HepG2 (cell line): ENCODE measurements around the gene DAB1. TPM values are rescaled to one million over a fixed set of nuclear protein-coding genes. Genes with fewer than 3 reads are reported as not detected.

Experiments used
- ATAC-seq: fragments of 200-7000 bp; cut with Tn5 transposase; 3 replicates; pipeline ENCODE4 v1.9.1; 2020; ENCODE audit warnings: mild to moderate bottlenecking, moderate library complexity
- BruUV-seq: library from RNA; stranded (reverse); fragments of 400-500 nt; replicated peaks from 2 replicates; lab custom pipeline; 2021; lab: Mats Ljungman, UMichigan
- CTCF ChIA-PET: fragments of 300-600 bp; formaldehyde crosslinking; extraction: SDS; loops from one replicate; lab custom pipeline; 2021; ENCODE audit warnings: low total read pairs, inconsistent platforms, low intra/inter-chr PET ratio; lab: Yijun Ruan, JAX
- POLR2A ChIA-PET: fragments of 350-600 bp; sonication (Branson Sonifier 250); formaldehyde crosslinking; loops from one replicate; lab custom pipeline; 2020; ENCODE audit warnings: antibody characterized with exemption, inconsistent platforms; lab: Yijun Ruan, JAX
- DNase-seq: peaks from one replicate; pipeline ENCODE4 v3.0.0-alpha.2; 2015; ENCODE audit warnings: low spot score
- FAIRE-seq: peaks from 3 replicates; lab custom pipeline; 2011; peaks lifted over from hg19 to GRCh38; lab: Jason Lieb, UNC
- H2AFZ ChIP-seq: one replicate; pipeline ENCODE4 v1.6.1; 2011; ENCODE audit warnings: low read length, inconsistent platforms
- H3K27ac ChIP-seq: fragments of 300-600 bp; 3 replicates; pipeline ENCODE4 v1.8.0; 2011; ENCODE audit warnings: mixed run types, mild to moderate bottlenecking, mixed read lengths, low read length, inconsistent platforms; ENCODE audit not compliant: insufficient read depth; ENCODE audit errors: extremely low read length
- H3K27me3 ChIP-seq, 2 experiments: fragments of 200-600 bp in 1 of 2; 2 replicates in 1 of 2; 3 replicates in 1 of 2; pipeline versions ENCODE4 v1.6.0 to v1.8.0; 2011; ENCODE audit warnings: low read length in 2 of 2, mild to moderate bottlenecking in 2 of 2, moderate library complexity in 2 of 2, inconsistent platforms in 1 of 2; ENCODE audit not compliant: insufficient read depth in 2 of 2, control insufficient read depth in 1 of 2
- H3K36me3 ChIP-seq, 2 experiments: fragments of 200-600 bp in 1 of 2; replicated peaks in 1 of 2; 2 replicates in 1 of 2; 3 replicates in 1 of 2; pipeline versions ENCODE4 v1.5.1 to v1.8.0; 2011; ENCODE audit warnings: low read length in 2 of 2, inconsistent platforms in 1 of 2; ENCODE audit not compliant: insufficient read depth in 2 of 2, control insufficient read depth in 1 of 2
- H3K4me1 ChIP-seq: 2 replicates; pipeline ENCODE4 v1.5.1; 2012; ENCODE audit warnings: low read length, inconsistent platforms; ENCODE audit not compliant: insufficient read depth
- H3K4me2 ChIP-seq: 2 replicates; pipeline ENCODE4 v1.6.0; 2011; ENCODE audit warnings: low read depth, low read length, inconsistent platforms
- H3K4me3 ChIP-seq, 3 experiments: fragments of 200-600 bp in 1 of 3; sonication (generic), shearing (Covaris generic) in 1 of 3; replicated peaks in 1 of 3; 2 replicates each; pipeline ENCODE4 v1.5.1; 2011 to 2016; ENCODE audit warnings: low read length in 3 of 3, inconsistent platforms in 2 of 3, low read depth in 2 of 3, mild to moderate bottlenecking in 2 of 3, control low read depth in 1 of 3, mixed read lengths in 1 of 3; ENCODE audit not compliant: insufficient read depth in 1 of 3
- H3K79me2 ChIP-seq: one replicate; pipeline ENCODE4 v1.6.1; 2011; ENCODE audit warnings: low read length, inconsistent platforms; ENCODE audit not compliant: insufficient read depth
- H3K9ac ChIP-seq: 2 replicates; pipeline ENCODE4 v1.6.0; 2011; ENCODE audit warnings: mild to moderate bottlenecking, low read depth, low read length, inconsistent platforms; ENCODE audit not compliant: insufficient read depth
- H3K9me3 ChIP-seq: 2 replicates; pipeline ENCODE4 v1.5.1; 2012; ENCODE audit warnings: mild to moderate bottlenecking, low read length
- H4K20me1 ChIP-seq: 2 replicates; pipeline ENCODE4 v1.6.0; 2011; ENCODE audit warnings: inconsistent platforms, mild to moderate bottlenecking, low read length, moderate library complexity; ENCODE audit not compliant: insufficient read depth
- CAMTA2 ChIP-seq: sonication (generic); formaldehyde crosslinking; IDR thresholded peaks from 2 replicates; pipeline ENCODE4 v1.4.0; 2020; ENCODE audit warnings: mild to moderate bottlenecking, missing genetic modification reagents, borderline replicate concordance
- CCAR2 ChIP-seq: fragments of 200-400 bp; formaldehyde crosslinking; optimal IDR thresholded peaks from 2 replicates; pipeline ENCODE3; 2018; ENCODE audit warnings: low read depth, mild to moderate bottlenecking, low read length, moderate library complexity
- GMEB1 ChIP-seq: sonication (generic); formaldehyde crosslinking; IDR thresholded peaks from 2 replicates; pipeline ENCODE4 v1.5.1; 2020; ENCODE audit warnings: missing genetic modification reagents, mild to moderate bottlenecking, borderline replicate concordance
- GZF1 ChIP-seq: sonication (generic); formaldehyde crosslinking; IDR thresholded peaks from 2 replicates; pipeline ENCODE4 v1.5.1; 2020; ENCODE audit warnings: mild to moderate bottlenecking, missing genetic modification reagents
- MBD4 ChIP-seq: IDR thresholded peaks from 2 replicates; pipeline ENCODE4 v1.6.1; 2012; ENCODE audit warnings: low read length, inconsistent platforms, borderline replicate concordance
- TFE3 ChIP-seq: IDR thresholded peaks from 2 replicates; pipeline ENCODE4 v1.6.1; 2016
- ZNF234 ChIP-seq: sonication (generic); formaldehyde crosslinking; conservative IDR thresholded peaks from 2 replicates; pipeline ENCODE4 v1.5.1; 2020; ENCODE audit warnings: mild to moderate bottlenecking, missing genetic modification reagents
- ZNF570 ChIP-seq: sonication (generic); formaldehyde crosslinking; IDR thresholded peaks from 2 replicates; pipeline ENCODE4 v1.4.0; 2020; ENCODE audit warnings: mild to moderate bottlenecking, missing genetic modification reagents, borderline replicate concordance
- ZSCAN5A ChIP-seq: sonication (generic); formaldehyde crosslinking; IDR thresholded peaks from 2 replicates; pipeline ENCODE4 v1.8.0; 2022; ENCODE audit warnings: mild to moderate bottlenecking, missing genetic modification reagents, borderline replicate concordance
- ZUFSP ChIP-seq: sonication (generic); formaldehyde crosslinking; IDR thresholded peaks from 2 replicates; pipeline ENCODE4 v1.9.0; 2021; ENCODE audit warnings: missing genetic modification reagents, mild to moderate bottlenecking, borderline replicate concordance
- WGBS: methylation state at CpG from one replicate; pipeline ENCODE4 v1.1.6; 2017; ENCODE audit warnings: low lambda C conversion rate; 5-methylcytosine and 5-hydroxymethylcytosine counted together
- in situ Hi-C: cut with HindIII; loops from 2 replicates; pipeline ENCODE4 v1.10.0; 2017; ENCODE audit warnings: low pct_unique_long_range_greater_than_20kb; ENCODE audit not compliant: extremely low pct_ligation_motif_present
- intact Hi-C: fragments of 100-400 bp; cut with micrococcal nuclease; formaldehyde crosslinking; loops from one replicate; pipeline ENCODE4 v1.10.0; 2022; ENCODE audit not compliant: unreplicated experiment
- polyA plus RNA-seq, 8 experiments: library from polyadenylated mRNA; depleted of rRNA in 3 of 8; stranded (reverse) in 7 of 8; unstranded in 1 of 8; fragments of >200 nt; fragmentation: Illumina TruSeq in 4 of 8; extraction: Trizol in 4 of 8; gene quantifications; 2 replicates each; pipeline versions ENCODE4 v1.2.1 to v1.2.3, GENCODE V29; 2011 to 2016; ENCODE audit warnings: low read depth in 4 of 8, missing spikeins in 1 of 8, mixed read lengths in 1 of 8; ENCODE audit not compliant: insufficient read depth in 1 of 8
- total RNA-seq, 5 experiments: library from RNA; depleted of rRNA; stranded (reverse); fragments of >200 nt; fragmentation: Illumina TruSeq; extraction: Trizol; gene quantifications; 2 replicates each; pipeline ENCODE4 v1.2.3, GENCODE V29; 2016; ENCODE audit warnings: low read depth in 1 of 5

DAB1 gene
- total and polyA plus RNA-seq, 2 of the 13 experiments (the other 11 are each of a cell fraction or from before 2014, with no cell fraction given) = 0.04 to 0.13 TPM

GRCh38 chr1:56993475-56993874, 430.4 kb downstream of the DAB1 start:
- in situ Hi-C loops = no loop called here
- no peak for FAIRE-seq
- Histone ChIP-seq H3K27me3 (no peaks in the 10 kb centered on the region), H3K36me3 (no peaks in the 10 kb centered on the region), H3K9ac (no peak overlapping the region), H4K20me1 (no peaks in the 10 kb centered on the region), H3K4me3 (no peak overlapping the region), H3K27ac (no peak overlapping the region), H3K79me2 (no peaks in the 10 kb centered on the region), H3K4me2 (no peak overlapping the region), H3K9me3 (no peaks in the 10 kb centered on the region), H3K4me1 (peaks cover 21% of the 10 kb centered on the region), H2AFZ (no peak overlapping the region)
- 90% methylated on average over 5 of the region's 5 CpGs for WGBS
- ChIA-PET CTCF (no interaction called here), POLR2A (no interaction called here)
- DNase-seq = no peak
- TF ChIP-seq GZF1 (CRISPR knock-in tag) (no peak), ZSCAN5A (no peak), TFE3 (CRISPR knock-in tag) (no peak), ZUFSP (no peak), CAMTA2 (CRISPR knock-in tag) (no peak), ZNF570 (CRISPR knock-in tag) (no peak), MBD4 (no peak), ZNF234 (no peak), CCAR2 (no peak), GMEB1 (CRISPR knock-in tag) (no peak)
- intact Hi-C loops = no loop called here
- BruUV-seq = no TSS peak
- ATAC-seq = no peak
